ENCODE data around the gene LAMC3. TPM values are rescaled to one million over a fixed set of nuclear protein-coding genes. Genes with fewer than 3 reads are reported as not detected.
A peak's percentile ranks its signal among the peaks of the same experiment; 100 is the strongest.

LAMC3 gene
- total and polyA plus RNA-seq, 5 experiments from 2014 or later: 0.02 to 7.2 (median 6.9) TPM; not detected in 2

GRCh38 chr9:131024978-131025868 is 16.2 kb downstream of the LAMC3 start:
- ATAC-seq: no peak
- Mint-ChIP-seq H3K27me3 (peaks cover 0 to 13% (median 3%) of the 10 kb centered on the region in 5 donors), H3K27ac (no peak overlapping the region), H3K4me1 (no peaks in the 10 kb centered on the region), H3K9me3 (no peaks in the 10 kb centered on the region), H3K4me3 (no peak overlapping the region), H3K36me3 (no peaks in the 10 kb centered on the region)
- DNase-seq: no peak
- POLR2A ChIA-PET: no interaction called here

- no peaks in the 10 kb centered on the region for H3K9me3 Mint-ChIP-seq
- peaks cover 0 to 9% (median 3%) of the 10 kb centered on the region in 5 donors for H3K27me3 Mint-ChIP-seq
- DNase-seq: no peak
- H3K4me1 Mint-ChIP-seq: no peaks in the 10 kb centered on the region
- H3K36me3 Mint-ChIP-seq: no peaks in the 10 kb centered on the region
- H3K27ac Mint-ChIP-seq: no peak overlapping the region
- POLR2A ChIA-PET: no interaction called here
- ATAC-seq: no peak
- no peak overlapping the region for H3K4me3 Mint-ChIP-seq
Observed at GRCh38 chr9:131025953-131026858, 17.2 kb downstream of the LAMC3 start.

GRCh38 chr9:131027048-131027871 is 18.3 kb downstream of the LAMC3 start:
- H3K36me3 Mint-ChIP-seq: no peaks in the 10 kb centered on the region
- H3K27me3 Mint-ChIP-seq: peaks cover 0 to 9% (median 2%) of the 10 kb centered on the region in 5 donors
- POLR2A ChIA-PET: no interaction called here
- no peaks in the 10 kb centered on the region for H3K9me3 Mint-ChIP-seq
- no peaks in the 10 kb centered on the region for H3K4me1 Mint-ChIP-seq
- no peak for DNase-seq
- H3K27ac Mint-ChIP-seq: no peak overlapping the region
- no peak overlapping the region for H3K4me3 Mint-ChIP-seq
- no peak for ATAC-seq

GRCh38 chr9:131027872-131028179 is 18.9 kb downstream of the LAMC3 start:
- Mint-ChIP-seq H3K27ac (no peak overlapping the region), H3K27me3 (peaks cover 2 to 12% (median 6%) of the 10 kb centered on the region in 5 donors), H3K9me3 (no peaks in the 10 kb centered on the region), H3K4me3 (no peak overlapping the region), H3K36me3 (no peaks in the 10 kb centered on the region), H3K4me1 (no peaks in the 10 kb centered on the region)
- no peak for DNase-seq
- ATAC-seq: no peak
- POLR2A ChIA-PET: no interaction called here

- Mint-ChIP-seq H3K27ac (no peak overlapping the region), H3K27me3 (peaks cover 2 to 15% (median 4%) of the 10 kb centered on the region in 5 donors), H3K4me3 (no peak overlapping the region), H3K9me3 (no peaks in the 10 kb centered on the region), H3K4me1 (peaks cover 0 to 2% (median 0%) of the 10 kb centered on the region in 4 donors), H3K36me3 (no peaks in the 10 kb centered on the region)
- ATAC-seq: no peak
- POLR2A ChIA-PET: no interaction called here
- no peak for DNase-seq
Observed at GRCh38 chr9:131028221-131028884, 19.4 kb downstream of the LAMC3 start.

- Mint-ChIP-seq H3K4me1 (peaks cover 0 to 2% (median 0%) of the 10 kb centered on the region in 4 donors), H3K9me3 (no peaks in the 10 kb centered on the region), H3K36me3 (no peaks in the 10 kb centered on the region), H3K27me3 (peaks cover 2 to 17% (median 4%) of the 10 kb centered on the region in 5 donors), H3K27ac (no peak overlapping the region), H3K4me3 (no peak overlapping the region)
- DNase-seq (no peak), ATAC-seq (no peak)
- POLR2A ChIA-PET: no interaction called here
Observed at GRCh38 chr9:131028931-131029573, 20.1 kb downstream of the LAMC3 start.

GRCh38 chr9:131029574-131029952 is 20.6 kb downstream of the LAMC3 start:
- H3K27ac Mint-ChIP-seq: no peak overlapping the region
- ATAC-seq (no peak), DNase-seq (no peak)
- H3K4me3 Mint-ChIP-seq: no peak overlapping the region
- H3K36me3 Mint-ChIP-seq: no peaks in the 10 kb centered on the region
- H3K9me3 Mint-ChIP-seq: no peaks in the 10 kb centered on the region
- POLR2A ChIA-PET: no interaction called here
- peaks cover 0 to 2% (median 0%) of the 10 kb centered on the region in 4 donors for H3K4me1 Mint-ChIP-seq
- H3K27me3 Mint-ChIP-seq: peaks cover 2 to 17% (median 4%) of the 10 kb centered on the region in 5 donors

- no peak overlapping the region for H3K4me3 Mint-ChIP-seq
- POLR2A ChIA-PET: no interaction called here
- peaks cover 0 to 2% (median 0%) of the 10 kb centered on the region in 4 donors for H3K4me1 Mint-ChIP-seq
- H3K9me3 Mint-ChIP-seq: peaks cover 0 to 1% (median 0%) of the 10 kb centered on the region in 9 donors
- ATAC-seq (no peak), DNase-seq (no peak)
- H3K36me3 Mint-ChIP-seq: no peaks in the 10 kb centered on the region
- H3K27me3 Mint-ChIP-seq: peaks cover 2 to 14% (median 4%) of the 10 kb centered on the region in 5 donors
- H3K27ac Mint-ChIP-seq: no peak overlapping the region
Observed at GRCh38 chr9:131030239-131031004, 21.4 kb downstream of the LAMC3 start.

- Mint-ChIP-seq H3K27ac (no peak overlapping the region), H3K9me3 (peaks cover 0 to 1% (median 0%) of the 10 kb centered on the region in 9 donors), H3K4me3 (no peak overlapping the region), H3K27me3 (peaks cover 0 to 11% (median 6%) of the 10 kb centered on the region in 5 donors), H3K36me3 (no peaks in the 10 kb centered on the region), H3K4me1 (peaks cover 0 to 2% (median 0%) of the 10 kb centered on the region in 4 donors)
- POLR2A ChIA-PET: no interaction called here
- DNase-seq: no peak
- no peak for ATAC-seq
Observed at GRCh38 chr9:131031005-131031641, 22.1 kb downstream of the LAMC3 start.

GRCh38 chr9:131031642-131032005 is 22.6 kb downstream of the LAMC3 start:
- peaks cover 0 to 11% (median 7%) of the 10 kb centered on the region in 5 donors for H3K27me3 Mint-ChIP-seq
- H3K4me1 Mint-ChIP-seq: peaks cover 0 to 2% (median 0%) of the 10 kb centered on the region in 4 donors

GRCh38 chr9:131032384-131032783 is 23.4 kb downstream of the LAMC3 start:
- Mint-ChIP-seq H3K4me3 (no peak overlapping the region), H3K9me3 (peaks cover 0 to 1% (median 0%) of the 10 kb centered on the region in 9 donors), H3K27me3 (peaks cover under 1 to 14% (median 7%) of the 10 kb centered on the region in 5 donors), H3K36me3 (no peaks in the 10 kb centered on the region), H3K27ac (peak overlapping the region in 1 of 10 donors; percentile 41), H3K4me1 (peaks cover 0 to 2% (median 0%) of the 10 kb centered on the region in 4 donors)
- ATAC-seq (no peak), DNase-seq (no peak)
- POLR2A ChIA-PET: no interaction called here

More at GRCh38 chr9:131031642-131032005, 22.6 kb downstream of the LAMC3 start:
- no peak for DNase-seq
- POLR2A ChIA-PET: no interaction called here
- Mint-ChIP-seq H3K27ac (no peak overlapping the region), H3K4me3 (no peak overlapping the region), H3K9me3 (peaks cover 0 to 1% (median 0%) of the 10 kb centered on the region in 9 donors), H3K36me3 (no peaks in the 10 kb centered on the region)
- no peak for ATAC-seq
